CD4-positive, CD25-positive, alpha-beta regulatory T cell (primary cell): ENCODE results near the gene GPBP1L1. TPM values are rescaled to one million over a fixed set of nuclear protein-coding genes. Genes with fewer than 3 reads are reported as not detected.

Experiments used
- ATAC-seq, 2 donors: fragments of 150-1000 bp; cut with Tn5 transposase; one replicate each; pipeline ENCODE4 v1.10.0; 2021; ENCODE audit warnings: low read depth in 2 of 2, moderate number of reproducible peaks in 2 of 2, moderate library complexity in 1 of 2
- DNase-seq, 3 donors: peaks; one replicate each; pipeline versions ENCODE4 v3.0.0 to v3.0.0-alpha.2; 2012 to 2022; ENCODE audit warnings: mixed read lengths in 1 of 3
- H3K27ac ChIP-seq: one replicate; pipeline ENCODE4 v1.7.0; 2013; ENCODE audit warnings: mild to moderate bottlenecking, low read length; ENCODE audit not compliant: insufficient read depth, poor library complexity, severe bottlenecking
- H3K27me3 ChIP-seq: one replicate; pipeline ENCODE4 v1.7.0; 2013; ENCODE audit warnings: low read length; ENCODE audit not compliant: control insufficient read depth, insufficient read depth
- H3K36me3 ChIP-seq: one replicate; pipeline ENCODE4 v1.7.0; 2013; ENCODE audit warnings: mild to moderate bottlenecking, low read length, moderate library complexity; ENCODE audit not compliant: control insufficient read depth, insufficient read depth
- H3K4me1 ChIP-seq: 2 replicates; pipeline ENCODE4 v1.7.0; 2013; ENCODE audit warnings: mild to moderate bottlenecking, low read length; ENCODE audit not compliant: insufficient read depth, control insufficient read depth, poor library complexity, severe bottlenecking
- H3K4me3 ChIP-seq: one replicate; pipeline ENCODE4 v1.7.0; 2013; ENCODE audit warnings: low read depth, mild to moderate bottlenecking, low read length, moderate library complexity
- H3K9me3 ChIP-seq, 2 experiments: 1 replicate in 1 of 2; 2 replicates in 1 of 2; pipeline ENCODE4 v1.7.0; 2013; ENCODE audit warnings: low read length in 2 of 2, mild to moderate bottlenecking in 1 of 2, moderate library complexity in 1 of 2; ENCODE audit not compliant: control insufficient read depth in 2 of 2
- H3K27ac Mint-ChIP-seq, 3 donors: one replicate each; pipeline ENCODE4 v1.8.0; 2020 to 2022; ENCODE audit warnings: mild to moderate bottlenecking in 3 of 3, mixed read lengths in 3 of 3, moderate library complexity in 2 of 3
- H3K27me3 Mint-ChIP-seq: one replicate; pipeline ENCODE4 v1.8.0; 2022; ENCODE audit warnings: mild to moderate bottlenecking, mixed read lengths
- H3K36me3 Mint-ChIP-seq: one replicate; pipeline ENCODE4 v1.8.0; 2020; ENCODE audit warnings: mixed read lengths
- H3K4me1 Mint-ChIP-seq, 4 donors: one replicate each; pipeline ENCODE4 v1.8.0; 2020 to 2022; ENCODE audit warnings: mixed read lengths in 4 of 4, mild to moderate bottlenecking in 1 of 4
- H3K4me3 Mint-ChIP-seq, 4 donors: one replicate each; pipeline ENCODE4 v1.8.0; 2020 to 2022; ENCODE audit warnings: mild to moderate bottlenecking in 4 of 4, mixed read lengths in 4 of 4, moderate library complexity in 3 of 4
- H3K9me3 Mint-ChIP-seq, 7 donors: one replicate each; pipeline ENCODE4 v1.8.0; 2020 to 2022; ENCODE audit warnings: mixed read lengths in 7 of 7, mild to moderate bottlenecking in 3 of 7, moderate library complexity in 2 of 7
- polyA plus RNA-seq, 4 donors: library from polyadenylated mRNA; unstranded; fragments of 300-500 nt; fragmentation: Illumina TruSeq; gene quantifications; one replicate each; pipeline ENCODE4 v1.2.3, GENCODE V29; 2021
- total RNA-seq: library from RNA; stranded (reverse); gene quantifications from one replicate; pipeline ENCODE4 v1.2.3, GENCODE V29; 2022

The GPBP1L1 gene
- total and polyA plus RNA-seq, 5 donors from 2014 or later = 96.2 to 177 (median 100) TPM

DNA sequence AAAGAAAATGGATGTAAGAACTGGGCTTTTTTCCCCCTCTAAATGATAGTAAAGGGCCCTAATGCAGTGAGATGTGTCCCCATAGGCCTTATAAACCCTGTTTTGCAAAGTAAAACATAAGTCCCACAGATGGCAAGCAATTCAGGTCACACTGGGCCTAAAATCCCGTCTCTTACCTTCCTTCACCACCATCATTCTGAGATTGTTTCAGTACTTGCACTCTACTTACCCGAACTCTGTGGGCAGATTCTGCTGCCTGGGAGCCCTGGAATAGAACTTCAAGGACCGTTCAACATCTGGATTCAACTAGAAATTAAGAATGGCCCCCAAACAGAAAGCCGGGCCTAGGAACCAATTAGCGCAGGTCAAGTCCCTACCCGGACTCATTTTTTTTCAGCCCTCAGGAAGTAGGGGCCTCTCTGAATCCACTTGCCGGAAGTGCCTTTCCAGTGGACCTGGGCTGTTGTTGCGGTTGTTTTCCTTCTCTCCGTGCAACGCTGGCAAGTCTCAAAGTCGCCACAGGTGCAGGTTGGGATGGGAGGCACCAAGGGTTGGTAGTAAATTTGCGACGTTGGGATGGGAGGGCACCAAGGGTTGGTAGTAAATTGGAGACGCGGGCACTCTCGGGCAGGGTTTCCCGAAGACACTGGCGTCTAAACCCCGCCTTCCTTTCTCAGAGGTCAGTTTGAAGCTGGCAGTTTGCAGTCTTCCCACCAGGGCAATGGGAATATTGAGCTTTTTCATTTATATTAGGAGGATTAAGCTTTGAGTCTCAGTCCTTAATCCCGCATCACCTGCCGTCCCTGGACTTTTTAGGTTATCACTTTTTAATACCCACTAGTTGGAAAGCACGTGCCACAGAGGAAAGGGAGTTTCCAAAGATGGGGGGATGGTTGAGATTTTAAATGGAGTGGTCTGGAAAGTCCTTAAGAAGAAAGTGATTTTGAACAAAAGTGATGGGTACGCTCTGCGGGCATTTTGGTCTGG, 1.7 kb upstream of the GPBP1L1 start, which contains the start of gene TMEM69:
Gene TMEM69 (plus strand): TSS at position 428 of the 987 bp plus-strand sequence. CDS start 2,888 bp downstream, outside the sequence.
- Mint-ChIP-seq H3K27me3 (peaks cover 8% of the 10 kb centered on the region), H3K4me1 (peaks cover 8 to 65% (median 40%) of the 10 kb centered on the region in 4 donors), H3K27ac (peak within 1 kb of the TSS; percentile 99 to 100 (median 99)), H3K4me3 (peak within 1 kb of the TSS; percentile 96 to 99 (median 98)), H3K9me3 (no peaks in the 10 kb centered on the region), H3K36me3 (peaks cover 4% of the 10 kb centered on the region)
- peak within 1 kb of the TSS; percentile 98 for H3K27ac ChIP-seq
- DNase-seq (peak; percentile 66 to 94 (median 86)), ATAC-seq (no peak)
- H3K9me3 ChIP-seq = no peaks in the 10 kb centered on the region
- H3K27me3 ChIP-seq = no peaks in the 10 kb centered on the region
- peak within 1 kb of the TSS; percentile 100 for H3K4me3 ChIP-seq
- H3K4me1 ChIP-seq = peaks cover 45% of the 10 kb centered on the region
- H3K36me3 ChIP-seq = peaks cover 15% of the 10 kb centered on the region

DNA sequence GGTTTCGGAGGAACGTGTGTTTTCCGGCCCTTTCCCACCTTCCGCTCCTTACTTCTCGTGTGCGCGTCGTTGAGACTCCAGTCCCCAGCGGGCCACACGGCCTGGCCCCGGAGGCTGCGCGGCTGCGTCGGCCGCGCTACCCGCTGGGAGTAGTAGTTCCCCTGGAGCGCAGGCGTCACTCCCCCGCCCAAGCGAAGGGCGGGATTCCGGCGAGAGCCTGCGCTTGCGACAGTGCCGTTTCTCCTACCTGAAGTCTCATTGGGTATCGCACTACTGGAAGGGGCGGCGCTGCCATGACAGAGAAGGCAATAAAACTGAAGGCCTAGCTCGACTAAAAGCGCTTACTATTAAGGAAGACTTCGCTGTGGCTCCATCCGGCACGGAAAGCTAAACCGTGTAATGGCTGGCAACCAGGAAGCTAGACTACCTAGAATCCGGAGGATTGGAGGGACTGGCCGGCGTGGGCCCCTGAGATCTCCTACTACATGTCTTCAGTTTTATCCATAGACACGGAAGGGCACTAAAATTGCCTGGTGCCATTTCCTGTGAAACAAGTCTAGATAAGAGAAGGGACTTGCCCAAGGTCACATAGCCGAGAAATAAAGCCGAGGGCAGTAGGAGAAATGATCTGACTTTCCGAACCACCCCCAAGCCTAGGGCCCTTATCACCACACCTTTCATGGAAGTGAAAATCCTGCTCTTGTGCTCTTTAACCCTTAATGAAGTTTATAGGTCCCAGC, 851 bp upstream of the GPBP1L1 start:
- Mint-ChIP-seq H3K4me1 (peaks cover 14 to 72% (median 45%) of the 10 kb centered on the region in 4 donors), H3K27ac (peak overlapping the region; percentile 99 to 100 (median 99)), H3K9me3 (no peaks in the 10 kb centered on the region), H3K36me3 (peaks cover 1% of the 10 kb centered on the region), H3K4me3 (peak overlapping the region; percentile 96 to 99 (median 98)), H3K27me3 (peaks cover 8% of the 10 kb centered on the region)
- DNase-seq (peak; percentile 96 to 100 (median 97)), ATAC-seq (peak; percentile 87 to 88)
- peak overlapping the region; percentile 98 for H3K27ac ChIP-seq
- H3K27me3 ChIP-seq = no peaks in the 10 kb centered on the region
- peak overlapping the region; percentile 100 for H3K4me3 ChIP-seq
- peaks cover 11% of the 10 kb centered on the region for H3K36me3 ChIP-seq
- no peaks in the 10 kb centered on the region for H3K9me3 ChIP-seq
- peaks cover 54% of the 10 kb centered on the region for H3K4me1 ChIP-seq

DNA sequence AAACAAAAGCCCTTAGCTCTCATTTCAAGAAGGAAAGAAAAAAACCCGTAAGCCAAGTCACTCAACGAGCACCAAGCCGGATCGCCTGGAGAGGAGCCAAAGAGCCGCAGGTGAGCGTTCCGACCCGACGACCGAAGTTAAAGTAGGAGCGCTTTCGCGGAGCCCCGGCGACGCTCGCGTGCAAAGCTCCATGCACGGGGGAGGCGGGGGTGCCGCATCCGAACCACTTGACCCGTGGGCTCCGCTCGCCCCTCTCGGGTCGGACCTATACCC, 382 bp downstream of the GPBP1L1 start:
- Histone ChIP-seq H3K36me3 (peaks cover 1% of the 10 kb centered on the region), H3K27ac (peak overlapping the region; percentile 98), H3K4me1 (peaks cover 65% of the 10 kb centered on the region), H3K4me3 (peak overlapping the region; percentile 100), H3K27me3 (no peaks in the 10 kb centered on the region), H3K9me3 (no peaks in the 10 kb centered on the region)
- Mint-ChIP-seq H3K4me3 (peak overlapping the region; percentile 96 to 99 (median 98)), H3K9me3 (no peaks in the 10 kb centered on the region), H3K4me1 (peaks cover 17 to 78% (median 48%) of the 10 kb centered on the region in 4 donors), H3K27ac (peak overlapping the region; percentile 99 to 100 (median 99)), H3K36me3 (no peaks in the 10 kb centered on the region), H3K27me3 (peaks cover 8% of the 10 kb centered on the region)
- DNase-seq (peak in 2 of 3 donors; percentile 48 to 70), ATAC-seq (no peak)

DNA sequence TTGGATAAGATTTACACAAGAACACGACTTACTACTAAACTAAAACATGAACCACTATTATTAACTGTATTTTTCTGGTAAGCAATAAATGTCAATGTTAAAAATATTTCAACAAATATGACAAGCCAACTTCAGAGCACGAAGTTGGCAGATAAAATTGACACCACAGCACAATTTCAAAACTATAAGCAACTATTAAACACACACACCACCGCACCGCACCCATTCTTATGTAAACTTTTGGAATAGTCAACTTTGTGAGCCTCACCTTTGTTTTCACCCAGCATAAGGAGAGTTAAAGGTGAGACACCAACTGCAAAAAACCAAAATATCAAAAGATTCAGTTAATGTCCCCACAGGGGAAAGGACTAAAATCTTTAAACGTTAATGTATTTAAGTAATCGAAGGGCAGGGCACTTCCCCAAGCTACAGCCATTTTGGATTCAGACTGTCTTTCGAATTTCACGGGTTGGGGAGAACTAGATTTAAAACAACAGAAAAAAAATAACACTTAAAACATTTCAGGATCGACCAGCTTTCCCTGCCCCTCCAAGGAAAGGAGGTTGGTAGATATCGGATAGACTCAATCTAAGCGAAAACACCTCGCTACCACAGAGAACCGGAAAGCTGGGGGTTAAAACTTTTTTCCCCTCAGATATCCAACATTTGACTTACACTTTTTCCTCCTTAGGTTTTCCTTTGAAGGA, 872 bp downstream of the GPBP1L1 start:
- Histone ChIP-seq H3K9me3 (no peaks in the 10 kb centered on the region), H3K27me3 (no peaks in the 10 kb centered on the region), H3K4me3 (peak overlapping the region; percentile 100), H3K27ac (peak overlapping the region; percentile 98), H3K4me1 (peaks cover 70% of the 10 kb centered on the region), H3K36me3 (no peaks in the 10 kb centered on the region)
- Mint-ChIP-seq H3K36me3 (no peaks in the 10 kb centered on the region), H3K27me3 (peaks cover 8% of the 10 kb centered on the region), H3K27ac (peak overlapping the region; percentile 99 to 100 (median 99)), H3K9me3 (no peaks in the 10 kb centered on the region), H3K4me1 (peaks cover 15 to 81% (median 50%) of the 10 kb centered on the region in 4 donors), H3K4me3 (peak overlapping the region; percentile 96 to 99 (median 98))
- ATAC-seq (no peak), DNase-seq (peak in 2 of 3 donors; percentile 22 to 56)

DNA sequence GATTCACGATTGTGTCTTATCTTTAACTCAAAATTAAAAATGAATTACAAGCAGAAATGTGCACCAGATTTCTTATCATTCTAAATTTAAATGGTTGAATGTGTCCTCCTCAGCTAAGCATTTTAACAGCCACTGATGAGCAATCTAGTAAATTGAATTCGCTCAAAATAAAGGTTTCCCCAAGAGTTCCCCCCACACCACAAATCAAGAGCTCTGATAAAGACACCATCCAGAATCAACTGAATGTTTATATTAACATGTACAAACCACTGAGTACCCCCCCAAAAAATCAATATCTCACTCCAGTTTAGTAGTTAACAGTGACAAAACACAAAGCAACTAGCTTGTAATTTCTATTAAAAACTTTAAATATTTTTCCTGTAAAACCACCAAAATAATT, 1.9 kb downstream of the GPBP1L1 start:
- H3K4me1 ChIP-seq = peaks cover 80% of the 10 kb centered on the region
- H3K36me3 ChIP-seq = no peaks in the 10 kb centered on the region
- Mint-ChIP-seq H3K36me3 (no peaks in the 10 kb centered on the region), H3K4me3 (peak overlapping the region; percentile 96 to 99 (median 98)), H3K4me1 (peaks cover 16 to 84% (median 50%) of the 10 kb centered on the region in 4 donors), H3K27me3 (peaks cover 8% of the 10 kb centered on the region), H3K9me3 (no peaks in the 10 kb centered on the region), H3K27ac (peak overlapping the region in 2 of 3 donors; percentile 41 to 42)
- H3K27me3 ChIP-seq = no peaks in the 10 kb centered on the region
- no peak overlapping the region for H3K27ac ChIP-seq
- H3K9me3 ChIP-seq = no peaks in the 10 kb centered on the region
- H3K4me3 ChIP-seq = peak overlapping the region; percentile 100
- DNase-seq (no peak), ATAC-seq (no peak)

DNA sequence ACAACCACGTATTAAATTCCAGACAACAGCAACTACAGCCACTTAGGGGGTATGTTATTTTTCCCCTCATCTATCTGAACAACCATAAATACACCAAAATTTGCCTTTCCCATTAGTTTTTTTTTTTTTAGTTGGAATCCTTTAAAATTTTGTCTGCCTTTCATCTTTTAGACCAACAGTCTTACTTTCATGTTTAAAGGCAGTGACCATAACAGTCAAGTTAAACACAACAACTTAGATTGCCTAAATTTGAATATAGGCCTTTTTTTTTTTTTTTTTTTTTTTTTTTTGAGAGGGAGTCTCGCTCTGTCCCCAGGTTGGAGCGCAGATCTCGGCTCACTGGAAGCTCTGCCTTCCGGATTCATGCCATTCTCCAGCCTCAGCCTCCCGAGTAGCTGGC, 3.4 kb downstream of the GPBP1L1 start:
- Mint-ChIP-seq H3K27me3 (peaks cover 3% of the 10 kb centered on the region), H3K4me1 (peaks cover 31 to 84% (median 59%) of the 10 kb centered on the region in 4 donors), H3K27ac (peak overlapping the region in 1 of 3 donors; percentile 25), H3K4me3 (peak overlapping the region in 3 of 4 donors; percentile 53 to 77 (median 65)), H3K36me3 (no peaks in the 10 kb centered on the region), H3K9me3 (no peaks in the 10 kb centered on the region)
- Histone ChIP-seq H3K27ac (no peak overlapping the region), H3K4me1 (peaks cover 75% of the 10 kb centered on the region), H3K27me3 (no peaks in the 10 kb centered on the region), H3K9me3 (no peaks in the 10 kb centered on the region), H3K4me3 (peak overlapping the region; percentile 51), H3K36me3 (peaks cover 2% of the 10 kb centered on the region)
- DNase-seq (no peak), ATAC-seq (no peak)

DNA sequence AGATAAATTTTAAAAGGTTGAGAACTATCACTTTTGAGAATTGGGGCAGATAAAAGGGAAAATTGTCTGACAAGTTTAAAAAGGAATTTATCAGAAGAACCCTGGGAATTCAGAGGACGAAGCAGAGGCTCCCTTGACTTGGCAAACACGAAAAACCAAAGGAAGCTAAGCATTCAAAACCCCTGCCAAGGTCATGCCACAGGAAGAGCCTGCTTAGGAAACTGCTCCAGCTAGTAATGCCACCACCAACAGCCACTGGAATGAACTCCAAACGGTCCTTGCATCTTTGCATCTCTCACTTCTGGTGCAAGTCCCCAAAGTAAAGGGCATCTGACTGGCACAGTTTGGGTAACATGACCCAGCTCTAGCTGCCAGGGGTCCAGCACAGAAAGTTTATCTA, 7.2 kb downstream of the GPBP1L1 start:
- ATAC-seq (no peak), DNase-seq (no peak)
- no peak overlapping the region for H3K27ac ChIP-seq
- peak overlapping the region in 1 of 3 donors; percentile 24 for H3K27ac Mint-ChIP-seq
- peak overlapping the region; percentile 42 for H3K4me3 ChIP-seq
- no peaks in the 10 kb centered on the region for H3K9me3 Mint-ChIP-seq
- peaks cover 2% of the 10 kb centered on the region for H3K36me3 ChIP-seq
- no peaks in the 10 kb centered on the region for H3K27me3 ChIP-seq
- peaks cover 66% of the 10 kb centered on the region for H3K4me1 ChIP-seq
- peak overlapping the region in 3 of 4 donors; percentile 40 to 69 (median 40) for H3K4me3 Mint-ChIP-seq
- peaks cover 40 to 95% (median 69%) of the 10 kb centered on the region in 4 donors for H3K4me1 Mint-ChIP-seq
- peaks cover 3% of the 10 kb centered on the region for H3K36me3 Mint-ChIP-seq
- no peaks in the 10 kb centered on the region for H3K9me3 ChIP-seq
- H3K27me3 Mint-ChIP-seq = no peaks in the 10 kb centered on the region
